ENCODE results near the gene KCNA3.

KCNA3 gene

DNA sequence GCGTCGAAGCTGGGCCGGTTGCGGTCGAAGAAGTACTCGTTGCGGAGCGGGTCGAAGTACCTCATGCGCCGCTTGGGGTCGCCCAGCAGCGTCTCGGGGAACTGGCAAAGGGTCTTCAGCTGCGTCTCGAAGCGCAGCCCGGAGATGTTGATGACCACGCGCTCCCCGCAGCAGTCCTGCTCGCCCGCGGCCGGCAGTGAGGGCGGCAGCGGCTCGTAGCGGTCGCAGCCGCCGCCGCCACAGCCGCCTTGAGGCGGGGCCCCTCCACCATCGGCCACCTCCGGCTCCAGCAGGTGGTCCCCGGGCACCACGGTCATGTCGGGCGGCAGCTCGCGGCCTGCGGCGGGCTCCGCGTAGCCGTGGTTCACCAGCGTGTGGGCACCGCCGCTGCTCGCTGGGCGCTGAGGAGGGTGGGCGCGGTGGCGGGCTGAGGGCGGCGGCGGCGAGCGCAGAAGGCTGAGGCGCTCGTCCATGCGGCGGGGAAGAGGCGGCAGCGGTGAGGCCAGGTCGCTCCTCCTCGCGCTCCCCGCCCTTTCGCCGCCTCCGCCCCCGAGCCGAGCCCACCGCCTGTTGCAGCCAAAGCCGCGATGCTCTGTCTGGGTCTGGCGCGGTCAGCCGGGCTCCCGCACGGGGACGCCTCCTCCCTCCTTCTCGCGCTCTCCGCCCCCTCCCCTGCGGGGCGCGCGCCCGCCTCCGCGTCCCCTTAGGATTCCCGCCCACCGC, at the start of gene KCNA3:
Gene KCNA3, minus strand, starts transcription at position 604 of the 723 bp plus-strand sequence. Its CDS starts 131 bp downstream, at position 473.
- no peak for DNase-seq (ENCODE audit: low read depth)

DNA sequence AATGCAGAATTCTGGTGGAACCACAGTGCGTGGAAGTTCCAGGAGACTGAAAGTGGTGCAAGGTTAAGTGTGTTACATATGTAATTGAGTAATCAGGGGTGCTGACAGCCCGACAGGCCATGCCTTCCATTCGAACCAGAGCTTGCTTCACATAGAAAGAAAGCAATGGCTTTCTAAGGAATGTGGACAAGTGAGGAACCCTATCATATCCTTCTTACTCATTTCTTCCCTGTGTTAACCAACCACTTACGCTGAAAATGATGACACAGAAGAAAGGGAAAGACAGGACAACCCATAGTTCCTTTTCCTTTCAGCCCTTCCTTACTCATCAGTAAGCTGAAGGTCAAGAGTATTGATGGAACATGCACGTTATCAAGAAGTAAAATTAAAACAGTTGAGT, 48.1 kb upstream of the KCNA3 start:
- no peak for DNase-seq (ENCODE audit: low read depth)

DNA sequence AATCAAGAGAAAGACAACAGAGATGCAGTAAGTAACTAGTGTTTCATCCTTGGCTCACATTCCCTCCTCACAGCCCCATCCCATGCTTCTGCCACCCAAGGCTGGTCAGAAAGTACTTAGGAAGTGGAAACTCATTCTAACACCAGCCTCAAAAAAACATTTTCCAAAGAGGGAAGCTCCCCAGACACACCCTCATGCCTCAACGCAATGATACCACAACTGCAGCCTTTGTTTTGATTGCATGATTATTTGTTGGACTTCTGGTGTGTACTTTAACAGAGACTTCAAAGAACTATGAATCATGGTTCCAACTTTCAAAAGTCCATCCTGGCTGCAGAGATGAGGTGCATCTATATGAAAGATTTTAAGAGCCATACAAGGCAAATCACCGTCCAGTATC, 45.2 kb upstream of the KCNA3 start:
- no peak for DNase-seq (ENCODE audit: low read depth)

DNA sequence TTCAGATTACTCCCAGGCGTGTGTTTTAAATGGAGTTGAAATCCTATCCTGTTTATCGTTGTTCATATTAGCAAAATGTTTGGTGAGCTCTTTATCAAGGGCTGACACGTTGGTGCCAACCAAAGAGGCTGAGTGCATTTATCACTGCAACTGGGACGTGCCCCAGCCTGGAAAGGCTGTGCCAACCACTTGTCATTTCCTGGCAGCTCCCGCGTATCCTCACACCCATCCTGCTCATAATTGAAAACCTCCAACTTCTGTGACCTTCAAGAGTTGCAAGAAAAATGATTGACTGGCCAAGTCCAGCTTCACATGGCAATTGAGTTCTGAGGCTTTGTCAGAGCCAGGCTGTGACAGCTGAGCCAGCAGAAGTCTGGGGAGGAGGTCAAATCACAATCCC, 43.7 kb upstream of the KCNA3 start:
- no peak for DNase-seq (ENCODE audit: low read depth)

DNA sequence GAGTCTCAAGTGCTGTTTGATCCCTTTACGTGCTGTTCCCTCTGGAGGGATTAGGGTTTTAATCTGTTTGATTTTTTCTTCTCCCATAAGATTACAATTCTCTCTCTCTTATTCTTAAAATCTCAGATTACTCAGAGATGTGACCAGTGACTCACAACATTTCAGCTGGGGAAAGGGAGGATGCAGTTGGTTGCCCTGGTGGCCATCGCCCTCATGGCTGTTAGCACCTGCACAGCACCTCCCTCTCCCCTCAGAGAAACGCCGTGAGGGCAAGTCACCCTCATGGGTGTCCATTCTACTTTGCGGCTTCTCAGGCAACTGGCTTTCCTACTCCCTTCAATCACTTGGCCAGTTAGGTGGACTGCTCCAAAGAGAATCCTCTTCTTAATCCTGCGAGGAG, 42.4 kb upstream of the KCNA3 start:
- no peak for DNase-seq (ENCODE audit: low read depth)

DNA sequence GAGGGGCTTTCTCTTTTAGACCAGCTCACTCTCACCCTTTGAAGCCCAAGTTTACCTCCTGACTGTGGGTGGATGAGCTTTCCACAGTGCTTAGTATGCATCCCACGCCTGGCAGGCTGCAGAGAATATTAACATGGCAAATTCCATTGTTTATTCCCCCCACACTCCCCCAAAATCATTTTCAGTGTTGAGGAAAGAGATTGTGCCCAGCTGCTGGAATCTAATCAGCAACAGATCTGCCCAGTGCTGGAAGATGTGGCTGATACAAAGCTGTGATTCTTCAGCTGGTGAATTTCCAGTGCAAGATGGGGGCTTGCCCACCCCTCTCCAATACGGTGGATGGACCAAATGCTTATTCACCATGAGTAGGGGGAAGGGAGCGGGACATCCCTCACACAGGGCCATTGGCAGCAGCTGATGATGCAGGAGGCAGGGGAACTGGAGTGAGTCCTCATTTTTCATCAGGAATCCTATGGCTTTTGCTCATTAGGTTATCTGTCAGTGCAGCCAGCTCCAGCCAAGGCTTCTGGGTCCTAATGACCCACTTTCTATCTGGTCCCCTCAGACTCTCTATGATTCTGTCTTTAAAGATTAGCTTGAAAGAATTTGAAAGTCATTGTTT, 39.7 kb upstream of the KCNA3 start:
- no peak for DNase-seq (ENCODE audit: low read depth)

DNA sequence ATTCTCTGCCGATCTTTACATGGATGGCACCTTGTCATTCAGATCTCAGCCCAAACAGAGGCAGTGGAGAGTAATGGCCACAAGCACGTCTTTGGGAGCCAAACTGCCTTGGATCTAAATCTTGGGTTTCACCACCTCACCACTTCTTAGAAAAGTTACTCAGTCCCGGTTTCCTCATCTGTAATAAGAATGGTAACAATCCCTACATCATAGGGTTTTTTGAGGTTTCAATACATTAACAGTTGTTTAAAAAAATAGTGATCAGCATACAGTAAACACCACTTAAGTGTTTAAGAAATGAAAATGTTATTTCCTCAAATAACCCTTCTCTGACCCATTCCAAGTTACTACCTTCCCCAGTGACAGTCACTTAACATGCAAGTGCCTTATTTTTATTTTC, 38.5 kb upstream of the KCNA3 start:
- no peak for DNase-seq (ENCODE audit: low read depth)

DNA sequence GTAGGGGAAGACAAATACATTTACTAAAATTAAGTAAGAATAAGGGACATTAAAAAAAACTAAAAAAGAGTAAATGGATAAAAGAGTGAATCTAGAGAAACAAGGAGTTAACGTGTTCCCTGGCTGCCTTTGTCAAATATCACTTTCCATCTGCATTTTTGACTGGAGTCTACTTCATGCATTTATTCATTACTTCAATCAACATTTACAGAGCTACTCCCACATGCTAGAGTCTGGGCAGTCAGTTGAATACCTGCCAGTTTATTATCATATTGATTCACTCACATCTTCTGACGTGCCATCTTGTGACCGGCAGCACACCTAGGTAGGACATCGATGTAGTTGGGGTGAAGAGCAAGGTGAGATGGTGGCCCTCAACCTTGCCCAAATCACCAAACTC, 35.6 kb upstream of the KCNA3 start:
- no peak for DNase-seq (ENCODE audit: low read depth)

DNA sequence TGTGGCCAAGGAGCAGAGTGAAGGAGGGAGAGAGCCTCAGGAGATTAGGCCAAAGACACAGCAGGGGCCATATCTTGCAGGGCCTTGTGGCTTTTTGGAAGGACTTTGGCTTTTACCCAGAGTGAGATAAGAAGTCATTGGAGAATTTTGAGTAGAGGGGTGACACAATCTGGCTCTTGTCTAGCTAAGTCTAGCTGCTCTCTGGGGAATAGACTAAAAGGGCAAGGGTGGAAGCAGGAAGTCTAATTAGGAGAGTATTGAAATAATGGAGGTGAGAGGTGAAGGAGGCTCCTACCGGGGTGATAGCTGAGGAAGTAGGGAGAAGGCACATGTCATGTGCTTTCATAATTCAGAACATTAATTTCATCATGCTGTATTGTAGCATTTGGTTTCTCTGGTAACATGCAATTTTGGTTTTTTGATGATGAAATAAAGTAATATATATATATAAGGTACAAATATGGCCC, 34.3 kb upstream of the KCNA3 start:
- no peak for DNase-seq (ENCODE audit: low read depth)

DNA sequence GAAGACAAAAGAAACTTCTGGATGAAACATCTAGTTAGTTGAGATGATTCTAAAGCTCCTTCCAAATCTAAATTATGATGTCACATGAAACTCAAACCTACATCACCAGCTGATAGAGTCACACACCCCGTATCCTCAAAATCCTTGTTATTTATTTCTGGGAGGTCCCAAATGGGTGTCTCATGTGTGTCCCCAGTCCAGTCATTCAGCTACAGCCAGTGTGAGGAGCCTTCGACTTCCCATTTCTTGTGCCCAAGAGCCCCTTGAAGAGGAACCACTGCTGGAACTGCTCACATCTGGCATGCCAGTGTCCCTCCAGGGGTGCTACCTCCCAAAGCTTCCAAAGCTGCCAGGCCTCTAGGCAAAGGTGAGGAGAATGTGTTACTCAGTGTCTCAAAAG, 32.5 kb upstream of the KCNA3 start:
- no peak for DNase-seq (ENCODE audit: low read depth)

DNA sequence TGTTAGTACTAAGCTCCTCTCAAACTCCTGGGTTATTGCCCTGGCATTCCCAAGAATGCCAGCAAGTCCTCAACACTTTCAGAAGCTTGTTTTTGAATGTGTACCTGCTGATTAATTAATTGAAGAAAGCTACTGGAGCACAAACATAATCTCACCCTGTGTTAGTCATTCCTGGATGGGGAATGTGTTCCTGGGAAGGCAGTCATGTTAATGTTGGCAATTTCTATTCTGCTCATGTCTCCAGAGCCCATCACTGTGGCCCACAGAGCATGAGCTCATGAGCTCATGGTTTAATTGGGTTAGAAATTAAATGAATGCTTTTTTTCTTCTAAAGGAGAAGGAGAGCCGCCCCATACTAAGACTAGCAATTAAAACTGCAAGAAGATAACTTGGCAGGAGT, 31.9 kb upstream of the KCNA3 start:
- DNase-seq (ENCODE audit: low read depth), result no peak

DNA sequence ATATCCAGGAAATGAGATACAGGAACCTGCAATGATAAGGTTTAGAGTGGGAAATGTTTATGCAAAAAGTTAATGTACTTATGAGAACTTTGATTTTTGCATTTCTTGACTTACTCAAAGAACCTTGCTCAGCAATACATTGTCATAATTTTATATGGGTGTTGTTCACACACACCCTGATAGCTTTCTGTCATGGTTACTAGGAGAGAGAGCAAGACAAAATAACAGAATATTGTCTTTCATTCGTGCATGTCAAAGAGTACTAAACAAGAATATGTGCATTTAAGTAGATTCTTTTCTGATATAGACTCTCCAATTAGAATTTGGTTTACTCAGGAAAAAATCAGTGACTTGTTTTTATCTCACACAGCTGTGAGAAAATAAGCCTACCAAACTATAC, 27.5 kb upstream of the KCNA3 start:
- no peak for DNase-seq (ENCODE audit: low read depth)

DNA sequence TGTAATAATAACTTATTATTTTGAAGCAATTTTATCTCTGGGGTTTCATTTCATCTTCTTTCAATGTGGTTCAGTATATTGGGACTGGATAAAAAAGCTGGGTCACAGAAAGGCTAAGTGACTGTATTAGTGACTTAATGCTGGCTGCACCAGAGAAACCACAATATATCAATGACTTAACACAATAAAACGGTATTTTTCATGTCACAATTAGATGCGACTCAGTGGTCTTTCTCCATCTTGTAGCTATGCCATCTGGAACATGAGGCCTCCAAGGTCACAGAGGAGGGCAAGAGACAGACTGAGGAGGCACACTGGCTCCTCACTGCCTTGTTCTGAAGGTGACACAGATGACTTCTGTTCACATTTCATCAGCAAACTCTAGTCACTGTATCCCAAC, 26.0 kb upstream of the KCNA3 start:
- DNase-seq (ENCODE audit: low read depth), result no peak

DNA sequence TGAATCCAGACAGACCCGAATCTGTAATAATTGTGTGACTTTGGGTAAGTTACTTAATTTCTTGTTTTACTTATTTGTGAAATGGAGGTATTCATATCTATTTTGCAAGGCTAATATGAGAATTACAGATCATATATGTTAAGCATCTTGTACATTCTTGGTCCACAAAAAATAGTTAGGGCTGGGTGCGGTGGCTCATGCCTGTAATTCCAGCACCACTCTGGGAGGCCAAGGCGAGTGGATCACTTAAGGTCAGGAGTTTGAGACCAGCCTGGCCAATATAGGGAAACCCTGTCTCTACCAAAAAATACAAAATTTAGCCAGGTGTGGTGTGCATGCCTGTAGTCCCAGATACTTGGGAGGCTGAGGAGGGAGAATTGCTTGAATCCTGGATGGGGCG, 22.9 kb upstream of the KCNA3 start:
- no peak for DNase-seq (ENCODE audit: low read depth)

DNA sequence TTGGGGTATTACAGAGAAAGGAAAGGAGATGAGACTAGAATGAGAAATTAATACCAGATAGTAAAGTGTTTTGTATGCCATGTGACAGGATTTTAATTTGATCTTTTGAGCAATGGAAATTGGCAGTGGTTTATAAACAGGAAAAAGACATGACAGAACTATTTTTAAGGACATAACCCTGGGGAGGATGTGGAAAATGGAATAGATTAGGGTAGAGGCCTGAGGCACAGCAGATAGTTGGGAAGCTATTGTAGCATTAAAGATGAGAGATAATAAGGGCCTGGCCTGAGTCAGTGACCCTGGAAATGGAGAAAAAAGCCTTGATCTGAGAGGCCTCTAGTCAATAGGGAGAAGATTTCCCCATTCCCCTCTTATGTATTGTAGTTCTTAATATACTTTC, 22.1 kb upstream of the KCNA3 start:
- DNase-seq (ENCODE audit: low read depth), result no peak

DNA sequence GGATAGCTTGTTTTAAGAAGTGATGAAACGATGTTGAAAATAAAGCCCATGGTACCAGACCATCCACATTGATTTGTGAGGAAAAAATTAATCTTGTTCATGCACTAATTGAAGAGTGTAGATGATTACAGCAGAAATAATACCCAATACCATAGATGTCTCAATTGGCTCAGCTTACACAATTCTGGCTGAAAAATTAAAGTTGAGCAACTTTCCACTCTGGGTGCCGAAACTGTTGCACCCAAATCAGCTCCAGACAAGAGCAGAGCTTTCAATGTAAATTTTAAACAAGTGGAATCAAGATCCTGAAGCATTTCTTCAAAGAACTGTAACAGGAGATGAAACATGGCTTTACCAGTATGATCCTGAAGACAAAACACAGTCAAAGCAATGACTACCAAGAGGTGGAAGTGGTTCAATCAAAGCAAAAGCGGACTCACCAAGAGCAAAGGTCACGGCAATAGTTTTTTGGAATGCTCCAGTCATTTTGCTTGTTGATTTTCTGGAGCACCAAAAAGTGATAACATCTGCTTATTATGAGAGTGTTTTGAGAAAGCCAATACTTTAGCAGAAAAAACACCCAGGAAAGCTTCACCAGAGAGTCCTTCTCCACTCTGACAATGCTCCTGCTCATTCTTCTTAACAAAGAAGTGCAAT, 16.1 kb upstream of the KCNA3 start:
- no peak for DNase-seq (ENCODE audit: low read depth)

DNA sequence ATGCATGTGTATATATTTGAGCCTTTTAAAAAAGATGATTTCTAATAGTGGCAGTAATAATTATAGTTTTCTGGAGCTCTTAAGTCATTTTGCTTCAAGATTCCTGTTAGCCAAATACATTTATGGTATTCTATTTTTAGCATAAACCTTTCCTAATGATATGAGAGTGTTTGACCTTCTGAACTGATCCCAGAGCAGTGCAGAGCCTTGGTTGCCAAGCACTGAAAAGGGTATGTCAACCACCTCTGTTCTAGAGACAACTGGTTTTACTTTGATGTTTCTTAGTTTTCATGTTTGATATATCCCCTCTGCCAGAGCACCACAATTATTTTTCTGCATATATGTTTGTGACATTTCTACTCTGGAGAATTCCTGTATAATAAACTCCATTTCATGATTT, 15.1 kb upstream of the KCNA3 start:
- no peak for DNase-seq (ENCODE audit: low read depth)

DNA sequence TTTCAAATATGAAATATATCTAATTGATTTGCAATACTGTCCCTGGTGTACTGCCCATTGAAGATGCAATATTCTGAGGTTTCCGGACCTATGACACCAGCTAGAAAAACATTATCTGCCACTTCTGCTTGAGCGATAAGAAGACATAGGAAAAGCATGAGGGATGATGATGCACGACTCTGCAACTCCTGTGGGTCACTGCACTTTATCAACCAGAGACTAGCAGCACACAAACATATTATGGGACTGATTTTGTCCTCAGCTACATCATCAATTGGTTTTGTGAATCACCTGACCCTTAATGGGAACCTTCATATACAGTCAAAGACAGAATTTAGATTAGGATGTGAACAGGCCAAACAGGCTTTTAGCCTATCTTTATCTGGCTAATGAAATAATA, 13.8 kb upstream of the KCNA3 start:
- DNase-seq (ENCODE audit: low read depth), result no peak

DNA sequence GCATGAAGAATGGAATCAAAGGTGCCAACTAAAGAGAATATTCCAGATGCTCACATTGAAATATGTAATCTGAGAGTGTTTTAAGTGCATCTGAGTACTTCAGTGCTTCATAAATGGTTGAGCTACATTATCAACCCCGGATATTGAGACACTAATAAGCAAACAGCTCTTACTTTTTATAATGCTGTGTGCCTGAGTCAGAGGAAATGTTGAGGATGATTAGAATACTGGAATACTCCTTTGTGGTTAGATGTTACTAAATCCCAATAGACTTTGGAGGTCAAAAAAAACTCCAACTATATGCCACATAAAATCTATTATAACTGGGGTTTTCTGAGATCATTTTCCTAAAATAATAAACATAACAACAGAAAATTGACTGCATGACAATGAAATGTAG, 12.5 kb upstream of the KCNA3 start:
- peak; percentile 30 for DNase-seq (ENCODE audit: low read depth)

DNA sequence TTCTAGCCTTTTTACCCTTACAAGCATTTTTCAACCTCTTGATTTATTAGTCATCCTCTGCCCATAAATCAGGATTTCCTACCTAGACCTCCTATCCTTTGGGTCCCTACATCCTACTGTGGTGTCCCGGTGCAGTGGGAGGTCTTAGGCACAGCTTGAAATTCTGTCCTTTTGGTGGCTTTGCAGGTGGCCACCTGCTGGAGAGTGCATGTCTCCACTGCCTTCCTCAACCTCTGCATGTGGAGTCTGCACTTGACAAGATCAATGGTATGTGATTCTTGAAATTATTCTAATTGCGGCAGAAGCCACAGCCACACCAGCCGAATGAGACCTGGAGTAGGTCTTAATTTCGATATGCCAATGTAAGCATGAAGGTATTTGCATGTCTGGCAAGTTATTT, 11.4 kb upstream of the KCNA3 start:
- no peak for DNase-seq (ENCODE audit: low read depth)

DNA sequence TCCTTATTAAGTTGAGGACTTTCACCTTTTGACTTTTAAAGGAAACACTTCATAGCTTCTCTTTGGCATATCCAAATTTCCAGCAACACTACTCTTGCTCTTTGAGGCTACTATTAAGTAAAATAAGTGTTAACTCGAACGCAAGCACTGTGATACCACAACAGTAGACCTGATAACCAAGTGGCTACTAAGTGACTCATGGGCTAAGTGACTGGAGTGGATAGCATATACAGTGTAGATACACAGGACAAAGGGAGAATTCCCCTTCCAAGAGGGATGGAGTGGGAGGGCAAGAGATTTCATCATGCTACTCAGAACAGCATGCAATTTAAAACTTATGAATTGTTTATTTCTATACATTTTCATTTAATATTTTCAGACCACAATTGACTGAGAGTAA, 9.8 kb upstream of the KCNA3 start:
- no peak for DNase-seq (ENCODE audit: low read depth)

DNA sequence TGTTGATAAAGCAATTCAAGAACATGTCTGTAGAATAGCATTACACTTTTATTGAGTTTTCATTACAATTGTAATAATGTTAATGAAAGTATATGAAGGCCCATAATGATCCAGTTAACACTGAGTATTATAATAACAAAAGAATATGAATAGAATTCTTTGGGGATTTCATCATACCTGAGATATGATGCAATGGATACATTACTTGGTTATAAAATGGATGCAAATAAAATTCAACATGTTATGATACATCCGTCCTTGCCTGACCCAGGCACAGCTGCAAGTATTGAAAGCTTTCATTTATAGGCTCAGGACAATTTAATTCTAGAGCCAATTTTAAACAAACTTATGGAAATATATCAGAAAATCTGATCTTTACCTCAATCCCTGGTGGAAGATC, 8.2 kb upstream of the KCNA3 start:
- DNase-seq (ENCODE audit: low read depth), result no peak

DNA sequence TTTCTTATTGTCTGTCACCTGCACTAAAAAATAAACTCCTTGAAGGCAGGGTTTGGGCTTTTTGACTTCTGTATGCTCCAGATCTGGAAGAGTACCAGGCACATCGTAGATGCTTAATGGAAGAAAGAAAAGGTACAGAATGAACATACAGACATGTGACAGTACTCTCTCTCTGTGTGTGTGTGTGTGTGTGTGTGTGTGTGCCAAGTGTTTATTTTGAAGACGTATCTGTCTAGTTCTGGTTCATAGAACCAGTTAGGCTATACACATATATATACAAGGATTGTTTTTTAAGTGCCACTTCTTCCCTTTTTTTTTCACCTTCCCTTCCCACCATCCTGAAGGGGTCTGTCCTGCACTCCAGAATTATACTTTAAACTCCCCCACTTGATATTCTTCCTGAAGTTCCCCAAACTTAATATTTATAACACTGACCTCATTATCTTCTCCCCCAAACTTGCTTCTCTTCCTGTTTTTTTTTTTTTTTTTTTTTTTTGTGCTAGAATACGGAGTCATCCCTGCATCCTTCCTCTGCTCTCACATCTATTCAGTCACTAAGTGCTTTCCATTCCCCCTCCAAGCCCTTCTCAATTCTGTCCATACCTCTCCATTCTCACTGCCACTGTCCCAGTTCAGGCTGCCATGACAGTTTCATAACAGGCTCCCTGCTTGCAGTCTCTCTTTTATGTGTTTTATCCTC, 5.4 kb upstream of the KCNA3 start:
- DNase-seq (ENCODE audit: low read depth), result no peak

All from GM04503 (cell line).